ENCODE results near the gene NBPF14.
"Not testable (repeated sequence)": the region's sequence is repeated elsewhere in the genome, so short reads cannot be mapped to it uniquely, and the experiment has no call there.

DNA sequence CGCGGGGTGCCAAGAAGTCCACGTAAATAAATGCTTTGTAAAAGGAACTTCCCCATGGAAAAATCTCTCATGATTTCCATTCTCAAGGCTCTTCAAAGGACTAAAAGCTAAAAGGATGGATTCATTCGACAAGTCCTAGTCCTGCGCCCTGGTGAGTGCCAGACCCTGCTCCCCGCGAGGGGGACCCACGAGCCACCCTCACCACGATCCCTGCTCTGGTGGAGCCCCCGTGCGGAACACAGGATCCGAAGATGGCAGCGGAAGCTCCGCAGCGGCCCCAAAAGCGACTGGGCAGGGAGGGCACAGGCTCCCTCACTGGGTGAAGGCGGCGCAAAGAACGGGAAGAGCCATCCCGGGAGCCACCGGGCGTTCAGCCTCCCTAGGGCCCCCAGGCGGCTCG lies 67.2 kb downstream of the NBPF14 start:
- TF ChIP-seq POLR2A (IDR thresholded peaks at IDR 0.05; ENCODE audit: low read depth, low read length); TAF1 (IDR thresholded peaks at IDR 0.05; ENCODE audit: borderline replicate concordance, low read depth, low read length): not testable (repeated sequence)
